Measurements from ENCODE around the gene FADS1.

Gene FADS1

GRCh38 chr11:61778357-61778886, 38.4 kb downstream of the FADS1 start:
- DNase-seq (ENCODE audit: low read depth in 1 of 2, low spot score in 1 of 2), result no peak

DNA sequence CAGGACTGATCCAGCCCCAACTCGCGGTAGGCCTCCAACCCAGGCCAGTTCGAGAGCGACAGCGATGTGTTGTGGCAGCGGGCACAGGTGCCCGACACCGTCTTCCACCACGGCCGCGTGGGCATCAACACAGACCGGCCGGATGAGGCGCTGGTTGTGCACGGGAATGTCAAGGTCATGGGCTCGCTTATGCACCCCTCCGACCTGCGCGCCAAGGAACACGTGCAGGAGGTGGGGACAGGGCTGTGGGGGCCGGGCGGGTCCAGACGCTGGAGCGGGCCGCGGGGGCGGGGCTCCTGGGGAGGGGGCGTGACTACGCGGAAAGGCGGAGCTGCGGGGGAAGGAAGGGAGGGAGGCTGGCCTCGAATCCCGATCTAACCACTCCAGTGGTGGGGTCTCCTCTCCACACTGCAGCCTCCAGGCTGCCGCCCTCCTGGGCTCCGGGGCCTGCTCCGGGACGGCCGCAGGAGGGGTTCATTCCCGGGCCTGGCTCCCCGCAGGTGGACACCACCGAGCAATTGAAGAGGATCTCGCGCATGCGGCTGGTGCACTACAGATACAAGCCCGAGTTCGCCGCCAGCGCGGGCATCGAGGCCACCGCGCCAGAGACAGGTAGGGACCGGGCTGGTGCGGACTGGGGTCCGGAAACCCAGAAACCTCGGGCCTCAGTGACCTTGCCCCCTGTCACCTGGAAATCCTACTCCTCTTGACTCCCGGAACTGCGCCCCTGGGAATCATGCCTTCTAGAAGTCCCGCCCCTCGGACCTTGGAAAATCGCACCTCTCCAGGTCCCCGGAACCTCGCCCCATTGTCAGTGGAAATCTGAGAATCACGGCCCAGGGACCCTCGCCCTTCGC, 39.3 kb downstream of the FADS1 start:
- peak; percentile 38 to 60 for DNase-seq (ENCODE audit: low read depth in 1 of 2, low spot score in 1 of 2)

DNA sequence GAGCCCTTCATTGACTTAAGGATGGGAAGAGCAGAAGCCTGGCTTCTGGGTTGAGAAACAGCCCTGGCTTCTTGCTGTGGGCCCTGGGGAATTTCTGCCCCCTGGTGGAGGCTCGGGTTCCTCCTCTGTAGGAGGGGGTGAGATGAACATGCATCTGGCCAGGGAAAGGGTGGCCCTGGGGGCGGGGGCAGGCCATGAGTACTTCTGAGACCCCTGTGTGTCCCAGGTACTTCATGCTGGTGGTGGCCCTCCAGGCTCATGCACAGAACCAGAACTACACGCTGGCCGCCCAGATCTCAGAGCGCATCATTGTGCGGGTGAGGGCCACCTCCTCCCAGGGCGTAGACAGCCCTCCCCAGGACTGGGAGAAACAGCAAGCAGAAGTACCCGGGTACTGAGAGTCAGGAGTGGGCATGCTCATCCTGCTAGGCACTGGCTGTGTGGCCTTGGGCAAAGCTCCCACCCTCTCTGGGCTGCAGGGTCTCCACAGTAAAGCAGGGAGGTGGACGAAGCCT, 40.2 kb downstream of the FADS1 start:
- peak in 1 of 2 donors; percentile 44 for DNase-seq (ENCODE audit: low read depth in 1 of 2, low spot score in 1 of 2)

DNA sequence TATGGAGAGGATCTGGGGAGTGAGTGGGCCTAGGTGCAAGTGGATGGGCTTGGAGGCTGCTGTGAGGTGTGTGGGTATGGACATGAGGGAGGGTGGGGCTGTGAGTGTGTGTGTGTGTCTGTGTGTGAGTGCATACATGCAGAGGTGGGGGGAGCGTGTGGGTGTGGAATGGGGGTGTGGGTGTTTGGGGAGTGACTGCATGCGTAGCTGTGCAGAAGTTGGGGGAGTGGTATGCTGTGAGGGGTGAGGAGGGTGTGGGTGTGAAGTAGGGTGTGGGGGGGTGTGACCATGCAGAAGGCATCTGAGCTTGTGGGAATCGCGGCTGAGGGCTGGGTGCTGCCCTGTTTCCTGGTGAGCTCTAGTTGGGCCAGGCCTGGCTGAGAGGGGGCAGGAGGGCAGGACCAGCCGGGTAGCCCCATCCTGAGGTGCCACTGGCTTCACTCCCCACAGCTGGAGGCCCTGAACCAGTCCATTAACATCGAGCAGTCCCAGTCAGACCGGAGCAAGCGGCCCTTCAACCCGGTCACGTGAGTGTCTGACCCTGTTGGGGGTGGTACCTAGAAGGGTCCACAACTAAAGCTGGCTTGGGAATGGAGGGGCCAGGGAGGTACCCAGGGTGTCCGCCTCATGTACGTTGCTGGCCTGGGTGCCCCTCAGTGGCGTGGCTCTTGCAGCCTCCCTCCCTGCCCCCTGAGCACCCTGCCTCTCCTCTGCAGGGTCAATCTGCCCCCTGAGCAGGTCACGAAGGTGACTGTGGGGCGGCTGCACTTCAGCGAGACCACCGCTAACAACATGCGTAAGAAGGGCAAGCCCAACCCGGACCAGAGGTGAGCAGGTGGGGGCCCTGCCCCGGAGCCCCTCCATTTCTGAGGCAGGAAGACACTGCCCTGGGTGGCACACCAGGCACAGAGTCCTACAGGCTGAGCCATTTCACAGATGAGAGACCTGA, 40.9 kb downstream of the FADS1 start:
- DNase-seq (ENCODE audit: low read depth in 1 of 2, low spot score in 1 of 2), result no peak

DNA sequence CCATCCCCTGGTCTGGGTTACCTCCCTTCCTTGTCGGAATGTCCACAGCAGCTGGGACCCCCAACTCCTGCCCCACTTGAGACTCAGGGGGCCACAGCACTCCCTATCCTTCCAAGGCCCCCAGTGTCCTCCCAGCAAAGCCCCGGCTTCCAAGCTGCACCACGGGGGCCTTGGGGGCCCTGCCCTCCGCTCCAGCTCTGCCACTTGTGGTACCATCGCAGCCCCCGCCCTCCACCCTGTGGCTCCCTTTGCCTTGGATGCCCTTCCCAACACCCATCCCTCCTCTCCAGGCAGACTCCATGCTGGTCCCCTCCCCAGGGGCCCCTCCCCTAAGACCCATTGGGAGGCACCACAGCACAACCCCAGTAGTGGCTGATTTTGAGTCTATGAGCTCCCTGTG, 41.7 kb downstream of the FADS1 start:
- no peak for DNase-seq (ENCODE audit: low read depth in 1 of 2, low spot score in 1 of 2)

DNA sequence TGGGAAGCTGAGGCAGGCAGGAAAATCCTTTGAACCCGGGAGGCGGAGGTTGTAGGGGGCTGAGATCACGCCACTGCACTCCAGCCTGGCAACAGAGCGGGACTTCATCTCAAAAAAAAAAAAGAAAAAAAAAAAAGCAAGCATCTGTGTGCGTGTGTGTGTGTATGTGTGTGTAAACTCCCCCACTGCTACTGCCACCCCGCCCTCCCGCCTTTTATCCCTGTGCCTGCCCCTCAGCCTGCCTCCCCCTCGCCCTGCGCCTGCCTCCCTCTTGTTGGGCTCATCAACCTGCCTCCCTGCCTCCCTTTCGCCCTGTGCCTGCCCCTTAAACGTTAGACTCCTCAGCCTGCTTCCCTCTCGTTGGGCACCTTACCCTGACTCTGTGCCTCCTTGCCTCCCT, 42.4 kb downstream of the FADS1 start:
- DNase-seq (ENCODE audit: low read depth in 1 of 2, low spot score in 1 of 2), result no peak

DNA sequence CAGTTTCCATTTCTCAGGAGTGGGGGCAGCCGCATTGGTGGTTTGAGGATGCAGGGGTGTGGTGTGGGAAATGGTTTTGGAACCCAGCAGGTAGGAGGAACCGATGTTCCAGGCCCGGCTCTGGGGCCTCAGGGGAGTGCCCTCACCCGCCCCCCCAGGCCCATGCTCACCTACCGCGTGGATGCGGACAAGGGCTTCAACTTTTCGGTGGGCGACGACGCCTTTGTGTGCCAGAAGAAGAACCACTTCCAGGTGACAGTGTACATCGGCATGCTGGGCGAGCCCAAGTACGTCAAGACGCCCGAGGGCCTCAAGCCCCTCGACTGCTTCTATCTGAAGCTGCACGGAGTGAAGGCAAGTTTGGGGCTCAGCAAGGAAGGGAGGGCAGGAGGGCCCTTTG, 43.0 kb downstream of the FADS1 start:
- no peak for DNase-seq (ENCODE audit: low read depth in 1 of 2, low spot score in 1 of 2)

- DNase-seq (ENCODE audit: low read depth in 1 of 2, low spot score in 1 of 2), result no peak
These were observed 43.4 kb downstream of the FADS1 start for GRCh38 chr11:61773356-61773755.

- DNase-seq (ENCODE audit: low read depth in 1 of 2, low spot score in 1 of 2), result no peak
These were observed 44.8 kb downstream of the FADS1 start for GRCh38 chr11:61771985-61772455.

GRCh38 chr11:61771195-61771894, 45.5 kb downstream of the FADS1 start:
- no peak for DNase-seq (ENCODE audit: low read depth in 1 of 2, low spot score in 1 of 2)

DNA sequence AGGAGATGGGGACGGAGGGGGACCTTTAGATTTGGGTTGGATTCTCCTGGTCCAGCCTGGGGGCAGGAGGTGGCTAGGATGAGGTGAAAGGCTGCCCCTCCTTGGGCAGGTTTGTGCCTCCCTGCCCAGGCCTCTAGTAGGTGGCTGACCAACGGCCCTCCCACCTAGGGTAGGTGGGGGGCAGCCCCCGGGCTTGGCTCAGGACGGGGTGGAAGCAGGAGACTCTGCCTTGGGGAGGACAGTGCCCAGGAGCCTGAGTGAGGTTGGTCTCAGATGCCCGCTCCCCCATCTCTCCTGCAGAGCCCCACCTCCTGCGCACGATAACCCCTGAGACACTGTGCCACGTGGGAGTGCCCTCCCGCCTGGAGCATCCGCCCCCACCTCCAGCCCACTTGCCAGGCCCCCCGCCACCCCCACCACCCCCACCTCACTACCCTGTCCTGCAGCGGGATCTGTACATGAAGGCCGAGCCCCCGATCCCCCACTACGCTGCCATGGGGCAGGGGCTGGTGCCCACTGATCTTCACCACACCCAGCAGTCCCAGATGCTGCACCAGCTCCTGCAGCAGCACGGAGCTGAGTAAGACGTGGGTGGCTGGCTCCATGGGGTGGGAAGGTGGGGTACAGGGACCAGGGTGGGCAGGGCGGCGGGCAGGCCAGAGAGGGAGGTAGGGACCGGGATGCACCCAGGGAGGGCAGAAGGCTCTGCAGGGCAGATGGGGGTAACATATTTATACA, 46.7 kb downstream of the FADS1 start:
- DNase-seq (ENCODE audit: low read depth in 1 of 2, low spot score in 1 of 2), result no peak

- no peak for DNase-seq (ENCODE audit: low read depth in 1 of 2, low spot score in 1 of 2)
These were observed 47.5 kb downstream of the FADS1 start for GRCh38 chr11:61769169-61769920.

DNA sequence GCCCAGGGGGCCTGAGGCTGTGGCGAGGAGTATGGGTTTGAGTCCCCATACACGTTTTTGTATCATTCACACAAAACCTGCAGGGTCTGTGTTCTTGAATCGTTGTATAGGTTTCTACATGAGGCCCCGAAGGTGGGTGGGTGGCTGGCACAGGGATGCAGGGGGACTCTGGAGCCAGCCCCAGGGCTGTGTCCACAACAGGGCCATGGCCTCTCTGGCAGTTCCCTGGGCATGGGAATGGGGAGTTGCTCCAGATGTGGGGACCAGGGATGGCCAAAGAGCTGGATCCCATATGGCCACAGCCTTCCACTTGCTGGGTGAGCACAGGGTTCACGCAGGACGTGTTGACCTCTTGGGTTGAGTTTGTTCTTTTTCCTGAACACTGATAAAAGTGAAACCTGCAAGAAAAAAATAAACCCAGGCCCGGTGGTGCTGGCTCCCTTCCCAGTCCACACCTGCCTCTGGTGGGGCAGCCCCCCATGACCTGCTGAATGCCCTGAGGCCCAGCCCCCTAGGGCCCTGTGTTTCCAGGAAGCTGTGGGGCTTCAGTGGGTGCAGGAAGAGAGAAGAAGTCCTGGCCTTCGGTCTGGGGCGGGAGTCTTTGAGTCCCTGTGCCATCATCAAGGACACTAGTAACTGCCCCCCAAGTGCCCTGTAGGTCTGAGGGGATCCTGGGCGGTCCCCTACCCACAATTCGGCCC, 48.3 kb downstream of the FADS1 start:
- no peak for DNase-seq (ENCODE audit: low read depth in 1 of 2, low spot score in 1 of 2)

DNA sequence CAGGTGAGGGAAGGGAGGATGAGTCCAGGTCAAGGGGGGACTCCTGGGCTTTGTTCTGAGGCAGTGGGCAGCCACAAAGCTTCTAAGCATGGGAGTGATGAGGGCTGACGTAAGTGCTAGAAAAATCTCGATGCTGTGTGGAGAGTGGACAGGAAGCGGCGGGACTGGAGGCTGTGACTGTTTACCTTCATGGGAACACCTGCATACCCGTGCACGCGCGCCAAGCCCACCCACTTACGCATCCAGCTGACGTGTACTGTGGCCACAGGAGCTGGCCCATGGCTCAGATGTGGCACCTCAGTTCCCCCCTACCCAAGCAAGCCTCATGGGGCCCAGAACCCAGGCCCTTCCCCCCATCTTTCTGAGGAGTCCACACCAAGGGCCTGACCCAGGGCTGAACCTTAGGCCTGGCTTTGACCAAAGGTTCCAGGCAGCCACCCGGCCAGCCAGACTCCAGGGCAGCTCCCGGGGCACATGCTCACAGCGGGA, 50.4 kb downstream of the FADS1 start:
- DNase-seq (ENCODE audit: low read depth in 1 of 2, low spot score in 1 of 2), result no peak

DNA sequence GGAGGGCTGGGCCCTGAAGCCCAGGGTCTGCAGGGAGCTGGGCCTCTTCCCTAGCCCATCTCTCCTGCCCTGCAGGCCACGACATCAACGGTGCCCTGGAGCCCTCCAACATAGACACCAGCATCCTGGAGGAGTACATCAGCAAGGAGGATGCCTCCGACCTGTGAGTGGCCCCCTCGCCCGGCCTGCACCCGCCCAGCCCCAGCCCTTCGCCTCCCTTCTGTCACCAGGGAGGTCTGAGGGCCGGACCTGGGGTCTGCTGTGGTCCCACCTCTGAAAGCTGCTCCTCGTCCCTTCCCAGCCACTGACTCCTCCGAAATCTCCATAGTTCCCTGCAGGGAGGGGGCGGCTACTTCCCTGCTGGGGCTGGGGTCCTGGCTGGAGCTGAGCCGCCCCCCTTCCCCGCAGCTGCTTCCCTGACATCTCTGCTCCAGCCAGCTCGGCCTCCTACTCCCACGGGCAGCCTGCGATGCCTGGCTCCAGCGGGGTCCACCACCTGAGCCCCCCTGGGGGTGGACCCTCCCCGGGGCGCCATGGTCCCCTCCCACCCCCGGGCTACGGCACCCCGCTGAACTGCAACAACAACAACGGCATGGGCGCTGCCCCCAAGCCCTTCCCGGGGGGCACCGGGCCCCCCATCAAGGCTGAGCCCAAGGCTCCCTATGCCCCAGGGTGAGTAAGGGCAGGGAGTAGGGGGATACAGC, 51.1 kb downstream of the FADS1 start:
- no peak for DNase-seq (ENCODE audit: low read depth in 1 of 2, low spot score in 1 of 2)

DNA sequence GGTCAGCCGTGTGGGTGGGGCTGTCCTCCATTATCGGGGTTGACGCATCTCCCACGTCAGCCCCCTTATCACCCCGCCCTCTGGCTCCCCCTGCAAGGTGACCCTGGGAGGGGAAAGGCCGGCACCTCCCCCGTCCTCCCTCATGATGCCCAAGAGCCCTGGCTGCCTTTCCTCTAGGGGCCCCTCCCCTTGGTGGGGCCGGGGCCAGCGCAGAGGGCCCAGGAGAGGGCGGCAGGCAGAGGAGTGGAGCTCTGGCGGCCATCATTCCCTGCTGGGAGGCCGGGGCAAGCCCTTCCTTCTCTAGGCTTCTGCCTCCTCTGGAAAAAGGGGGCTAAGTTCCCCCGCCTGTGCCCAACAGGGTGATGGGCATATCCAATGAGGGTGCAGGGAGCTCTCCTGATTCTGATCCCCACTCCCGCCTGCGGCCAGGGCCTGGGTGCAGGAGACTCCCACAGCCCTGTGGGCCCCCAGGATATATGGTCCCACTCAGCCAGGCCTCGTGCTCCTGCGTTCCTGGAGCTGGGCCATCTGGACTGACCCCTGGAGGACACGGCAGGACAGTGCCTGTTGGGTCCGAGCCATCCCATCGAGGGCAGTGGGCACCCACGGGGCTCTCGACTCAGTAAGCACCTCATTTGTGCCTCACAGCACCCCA, 52.1 kb downstream of the FADS1 start:
- no peak for DNase-seq (ENCODE audit: low read depth in 1 of 2, low spot score in 1 of 2)

GRCh38 chr11:61763930-61764605, 52.7 kb downstream of the FADS1 start:
- DNase-seq (ENCODE audit: low read depth in 1 of 2, low spot score in 1 of 2), result no peak
